Measurements from ENCODE around the gene TM9SF1. TPM values are rescaled to one million over a fixed set of nuclear protein-coding genes. Genes with fewer than 3 reads are reported as not detected.
A peak's percentile ranks its signal among the peaks of the same experiment; 100 is the strongest.

The TM9SF1 gene
- total and polyA plus RNA-seq, 2 of the 4 experiments (the other 2 are of a cell fraction) = 40.4 to 65.6 TPM

GRCh38 chr14:24232121-24232644 lies 36.9 kb upstream of the TM9SF1 start, which contains the start of gene NEDD8:
NEDD8 (minus strand) TSS chr14:24232367; CDS start chr14:24232267, 100 bp downstream.
- Histone ChIP-seq H2AK9ac (replicated peaks; ENCODE audit: low read depth, low read length, poor library complexity) (peak within 1 kb of the TSS; percentile 99), H3K9me1 (ENCODE audit: insufficient read depth, low read length) (peaks cover 15% of the 10 kb centered on the region), H3K18ac (ENCODE audit: low read depth, low read length) (peak within 1 kb of the TSS; percentile 67), H4K91ac (ENCODE audit: insufficient read depth, low read depth, low read length) (peak within 1 kb of the TSS; percentile 97), H3K27ac (ENCODE audit: insufficient read depth, low read length) (peak within 1 kb of the TSS; percentile 91), H3K56ac (ENCODE audit: extremely low read depth, insufficient read depth, low read length) (peak within 1 kb of the TSS; percentile 97), H2AFZ (replicated peaks; ENCODE audit: low read length, poor library complexity) (peak within 1 kb of the TSS; percentile 100), H3K36me3 (ENCODE audit: control insufficient read depth, insufficient read depth, low read length) (peaks cover 16% of the 10 kb centered on the region), H2AK5ac (ENCODE audit: low read depth, low read length) (peak within 1 kb of the TSS; percentile 97), H3K9me3 (ENCODE audit: control insufficient read depth, insufficient read depth, low read length) (no peaks in the 10 kb centered on the region), H3K14ac (replicated peaks; ENCODE audit: low read depth, low read length) (peak within 1 kb of the TSS; percentile 99), H3K4ac (ENCODE audit: low read depth, low read length) (peak within 1 kb of the TSS; percentile 98), H3K23ac (ENCODE audit: low read depth, low read length) (peak within 1 kb of the TSS; percentile 98), H3K4me3 (ENCODE audit: insufficient read depth, low read depth, low read length) (peak within 1 kb of the TSS; percentile 56), H3K4me2 (ENCODE audit: low read depth, low read length) (peak within 1 kb of the TSS; percentile 98), H4K5ac (ENCODE audit: low read depth, low read length) (peak within 1 kb of the TSS; percentile 92), H3K9ac (ENCODE audit: low read depth, low read length) (peak within 1 kb of the TSS; percentile 91), H2BK15ac (ENCODE audit: low read depth, low read length) (peak within 1 kb of the TSS; percentile 79), H2BK5ac (ENCODE audit: low read depth, low read length, poor library complexity, severe bottlenecking) (peak within 1 kb of the TSS; percentile 92), H3K27me3 (ENCODE audit: control insufficient read depth, insufficient read depth, low read length) (no peaks in the 10 kb centered on the region), H2BK20ac (ENCODE audit: low read depth, low read length) (peak within 1 kb of the TSS; percentile 78; the same call in 1 of the 2 replicates), H2BK120ac (ENCODE audit: low read depth, low read length) (peak within 1 kb of the TSS; percentile 96), H4K8ac (ENCODE audit: low read depth in 2 of 2, low read length in 2 of 2) (peak within 1 kb of the TSS; percentile 98 to 100), H3K4me1 (ENCODE audit: control insufficient read depth, insufficient read depth, low read length) (peaks cover 8% of the 10 kb centered on the region), H4K20me1 (ENCODE audit: insufficient read depth, low read length) (no peaks in the 10 kb centered on the region), H3K79me1 (ENCODE audit: low read depth in 1 of 2, low read length in 2 of 2) (peaks cover 47 to 81% of the 10 kb centered on the region in 2 experiments)
- BruUV-seq (replicated peaks) = no TSS peak
- WGBS, 2 experiments (ENCODE audit: extremely low coverage in 2 of 2, insufficient read length in 1 of 2) = 0% methylated on average over 19 of the region's 30 CpGs; no CpG with 5 or more reads in 1 of the 2 experiments
- in situ Hi-C loops (cut with MboI; ENCODE audit: low sequenced_read_pairs) = loop anchor here (10.0 kb wide), 1 partner anchor 203 kb away; no protein-coding TSS in a partner anchor
- ChIA-PET CTCF (no interaction called here), POLR2A (ENCODE audit: unreplicated experiment) (no interaction called here)
- dilution Hi-C loops (cut with HindIII; ENCODE audit: low sequenced_read_pairs, unreplicated experiment) = no loop called here
- TF ChIP-seq MXI1 (IDR thresholded peaks at IDR 0.05; ENCODE audit: borderline replicate concordance, low read depth, low read length) = peak; percentile 9; the same call in 1 of the 2 replicates
- peak; percentile 49; the same call in 1 of the 2 replicates for TF ChIP-seq MAFK (IDR thresholded peaks at IDR 0.05; ENCODE audit: low read depth, low read length)
- TF ChIP-seq CEBPB (IDR thresholded peaks at IDR 0.05; ENCODE audit: low read depth, low read length) = peak; percentile 92
- no peak for TF ChIP-seq SMC3 (IDR thresholded peaks at IDR 0.05; ENCODE audit: low read depth, low read length)
- TF ChIP-seq MAZ (IDR thresholded peaks at IDR 0.05; ENCODE audit: borderline replicate concordance, low read depth, low read length) = peak; percentile 54; the same call in 1 of the 2 replicates
- no peak for TF ChIP-seq RAD21 (IDR thresholded peaks at IDR 0.05; ENCODE audit: low read length)
- no peak for TF ChIP-seq RFX5 (IDR thresholded peaks at IDR 0.05; ENCODE audit: low read depth, low read length)
- TF ChIP-seq POLR2A (IDR thresholded peaks at IDR 0.05; ENCODE audit: low read depth, low read length) = peak; percentile 17; the same call in 1 of the 2 replicates
- intact Hi-C loops (cut with micrococcal nuclease) = loop anchor here (1.0 kb wide), 1 partner anchor 16 kb away; the partner anchor contains the start of gene MDP1
- DNase-seq = peak; percentile 97
- peak; percentile 91 for ATAC-seq (ENCODE audit: low read depth)
